Effector CD8-positive, alpha-beta T cell (primary cell): ENCODE measurements around the gene ELMOD1.
A peak's percentile ranks its signal among the peaks of the same experiment; 100 is the strongest.
"Not testable (repeated sequence)": the region's sequence is repeated elsewhere in the genome, so short reads cannot be mapped to it uniquely, and the experiment has no call there.

Experiments
- DNase-seq: peaks from one replicate; lab custom pipeline; 2025; lab: John Stamatoyannopoulos, UW
- total RNA-seq, 4 experiments: gene quantifications; one replicate each; lab custom pipeline; 2026; lab: John Stamatoyannopoulos, UW

The ELMOD1 gene
- 0 to 0.61 (median 0.22) reads per million in 4 experiments for total RNA-seq

DNA sequence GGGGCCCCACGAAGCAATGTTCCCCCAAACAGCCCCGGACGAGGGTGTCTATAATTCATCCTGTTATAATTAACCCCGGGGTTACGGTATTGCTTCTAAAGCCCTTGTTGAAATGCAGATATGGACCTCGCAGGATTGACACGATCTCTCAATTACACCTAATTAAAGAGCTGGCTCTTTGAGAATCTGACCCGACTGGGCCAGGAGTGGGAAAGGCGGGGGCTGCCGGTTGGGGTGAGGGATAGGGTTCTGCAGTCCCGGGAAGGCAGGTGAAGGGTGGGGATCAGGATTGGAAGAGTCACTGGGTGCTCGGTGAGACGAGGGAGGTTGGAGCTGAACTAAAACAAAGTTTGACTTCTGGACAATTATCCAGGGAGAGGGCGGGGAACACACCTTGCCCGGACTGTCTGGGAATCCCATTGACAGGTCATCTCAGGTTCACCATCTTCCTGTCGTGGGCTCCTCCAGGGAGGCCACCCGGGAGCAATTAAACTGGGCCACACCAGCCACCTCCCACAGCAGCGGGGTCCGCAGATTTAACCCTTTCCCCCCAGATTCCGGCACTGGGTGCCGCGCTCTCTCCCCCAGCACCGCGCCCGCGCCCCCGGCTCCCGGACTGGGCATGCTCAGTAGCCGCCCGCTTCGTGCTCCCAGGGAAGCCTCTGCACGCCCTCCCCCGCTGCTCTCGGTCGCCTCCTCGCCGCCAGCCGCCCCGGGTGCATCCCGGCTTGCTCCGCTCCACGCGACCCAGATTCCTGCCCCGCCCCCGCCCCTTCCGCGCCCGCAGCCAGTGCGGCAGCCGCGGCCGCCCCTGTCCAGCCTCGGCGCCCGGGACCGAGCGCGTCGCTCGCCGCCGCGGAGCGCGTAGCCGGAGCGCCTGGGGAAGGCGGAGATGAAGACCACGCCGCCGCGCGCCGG is at the start of gene ELMOD1:
TSS of gene ELMOD1 (plus strand) at position 688 of the 918 bp plus-strand sequence. CDS start 27,043 bp downstream, outside the sequence.
- no peak for DNase-seq

DNA sequence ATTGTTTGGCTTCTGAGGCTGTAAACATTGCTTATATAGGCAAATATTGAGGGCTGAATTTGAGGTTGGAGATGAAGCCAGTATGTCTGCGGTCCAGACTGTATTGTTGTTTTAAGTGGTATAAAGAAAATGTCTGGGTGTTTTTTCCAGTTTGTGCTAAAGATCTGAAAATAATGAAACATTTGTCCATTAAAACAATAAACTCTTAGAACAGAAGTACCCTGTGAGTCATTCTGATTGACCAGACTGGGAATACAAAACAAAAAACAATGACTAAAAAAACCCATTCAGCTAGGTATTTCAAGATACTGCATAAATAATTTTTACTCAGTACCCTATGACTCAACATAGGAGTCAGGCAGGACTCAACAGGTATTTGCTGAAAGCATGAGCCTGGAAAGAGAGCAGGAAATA is 45.8 kb upstream of the ELMOD1 start:
- no peak for DNase-seq

DNA sequence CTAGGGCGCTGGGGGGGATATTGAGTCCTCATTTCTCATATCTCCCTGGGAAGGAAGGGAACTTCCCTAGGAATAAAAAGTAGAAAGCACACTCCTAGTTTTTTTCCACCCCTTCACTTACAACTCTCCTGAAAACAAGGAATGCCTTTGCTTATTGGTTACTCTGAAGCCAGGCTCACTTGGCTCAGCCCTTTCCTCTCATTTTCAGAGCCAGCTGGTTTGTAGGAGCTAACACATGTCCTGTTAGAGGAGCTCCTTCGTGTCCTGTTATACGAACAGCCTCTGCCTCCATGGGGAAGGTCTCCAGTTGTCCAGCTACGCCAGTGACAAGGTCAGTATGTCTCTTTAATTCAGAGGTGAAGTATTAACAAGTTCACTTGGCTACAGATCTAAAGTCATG is 43.0 kb upstream of the ELMOD1 start:
- no peak for DNase-seq

DNA sequence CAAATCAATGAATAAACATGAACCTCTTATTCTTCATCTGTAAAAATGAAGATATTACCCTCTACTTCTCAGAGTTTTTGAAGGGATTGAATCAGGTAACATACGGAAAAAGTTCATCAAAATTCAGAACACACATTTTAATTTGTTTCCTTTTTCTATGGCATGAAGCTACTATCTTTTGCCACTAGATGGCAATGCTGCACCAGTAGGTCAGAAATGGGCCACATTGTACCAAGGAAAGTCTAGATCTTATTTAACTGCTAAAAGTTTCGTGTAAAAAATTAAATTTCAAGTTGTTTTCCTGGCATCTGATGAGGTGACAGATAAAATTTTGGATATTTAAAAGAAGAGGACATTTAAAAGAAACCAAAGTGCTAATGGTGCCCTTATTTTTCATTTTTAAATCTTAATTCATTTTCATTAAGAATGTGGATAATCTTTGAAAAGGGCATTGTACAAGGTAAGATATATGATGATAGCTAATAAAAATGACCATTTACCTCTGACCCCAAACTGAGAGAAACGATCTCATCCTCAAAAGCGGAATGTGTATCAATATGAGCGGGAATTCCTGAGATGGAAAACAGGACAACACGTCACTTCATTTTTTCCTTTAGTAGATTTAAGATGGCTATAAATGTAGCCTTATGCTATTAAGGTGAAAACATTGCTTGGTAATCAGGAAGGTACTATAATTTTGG is 41.5 kb upstream of the ELMOD1 start:
- no peak for DNase-seq

DNA sequence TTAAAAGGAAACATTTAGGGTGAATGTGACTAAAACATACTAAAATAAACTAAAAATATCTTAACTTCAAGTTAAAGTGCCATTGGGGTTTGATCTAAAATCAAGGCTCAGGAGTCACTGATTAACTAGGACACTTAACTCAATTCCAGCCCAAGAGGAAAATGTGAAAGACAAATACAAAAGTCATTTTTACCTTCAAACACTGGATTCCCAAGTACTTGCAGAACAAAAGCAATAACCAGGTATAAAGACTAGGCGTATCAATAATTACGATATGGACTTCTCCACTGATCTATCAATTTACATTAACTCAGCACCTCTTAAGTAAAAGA is 41.0 kb upstream of the ELMOD1 start:
- no peak for DNase-seq

DNA sequence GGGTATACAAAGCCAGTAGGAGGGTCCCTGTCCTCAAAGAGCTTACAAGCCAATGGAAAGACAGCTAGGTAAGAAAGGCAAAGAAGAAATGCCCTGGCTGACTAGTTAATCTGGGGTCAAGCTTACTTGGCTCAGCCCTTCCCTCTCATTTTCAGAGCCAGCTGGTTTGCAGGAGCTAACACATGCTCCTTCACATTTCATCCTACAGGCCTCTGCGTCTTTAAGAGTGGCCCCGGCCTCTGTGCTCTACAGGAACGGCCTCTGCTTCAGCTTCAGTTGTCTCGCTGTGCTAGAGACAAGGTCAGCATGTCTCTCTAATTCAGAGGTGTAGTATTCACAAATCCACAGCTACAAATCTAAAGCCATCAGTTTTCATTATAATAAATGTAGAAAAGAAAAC is 40.6 kb upstream of the ELMOD1 start:
- no peak for DNase-seq

DNA sequence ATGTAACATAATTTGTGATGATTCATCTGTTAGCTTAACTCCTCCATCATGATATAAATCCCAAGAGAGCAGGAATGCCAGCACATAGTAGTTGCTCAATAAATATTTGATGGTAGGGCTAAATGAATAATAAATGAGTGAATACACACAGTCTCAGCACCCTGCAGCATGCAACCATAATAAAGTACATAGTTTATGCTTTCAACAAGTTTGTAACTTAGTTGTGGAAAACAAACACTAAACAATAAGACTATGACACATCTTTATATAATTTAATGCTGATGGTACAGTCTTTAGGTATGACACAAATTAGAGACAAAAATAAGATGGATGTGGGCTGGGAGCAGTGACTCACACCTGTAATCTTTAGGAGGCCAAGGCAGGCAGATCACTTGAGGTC is 29.3 kb upstream of the ELMOD1 start:
- no peak for DNase-seq

DNA sequence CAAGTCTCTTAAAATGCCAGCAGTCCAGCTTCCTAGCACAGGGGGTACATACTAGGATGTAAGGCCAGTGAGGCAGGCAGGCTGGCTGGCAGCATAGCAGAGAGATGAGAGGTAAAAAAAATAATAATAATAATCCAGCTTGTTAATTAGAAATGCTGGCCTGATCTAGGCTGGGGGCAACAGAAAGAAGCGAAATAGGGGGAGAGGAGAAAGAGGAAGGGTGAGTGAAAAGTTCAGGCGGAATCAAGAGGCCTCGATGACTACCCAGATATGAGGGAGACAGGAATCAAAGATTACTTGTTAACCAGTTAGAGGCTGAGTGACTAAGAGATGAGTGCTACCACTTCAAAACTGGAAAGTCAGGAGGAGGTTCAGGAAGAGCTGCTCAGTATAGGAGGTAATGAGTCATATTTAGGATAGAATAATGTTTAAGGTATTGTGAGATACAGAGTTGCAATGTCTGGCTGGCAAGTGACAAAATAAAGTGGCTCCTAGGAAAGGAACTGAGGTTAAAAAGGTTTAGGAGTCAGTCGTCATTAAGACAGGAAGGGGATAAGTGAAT is 28.2 kb upstream of the ELMOD1 start:
- DNase-seq: no peak

DNA sequence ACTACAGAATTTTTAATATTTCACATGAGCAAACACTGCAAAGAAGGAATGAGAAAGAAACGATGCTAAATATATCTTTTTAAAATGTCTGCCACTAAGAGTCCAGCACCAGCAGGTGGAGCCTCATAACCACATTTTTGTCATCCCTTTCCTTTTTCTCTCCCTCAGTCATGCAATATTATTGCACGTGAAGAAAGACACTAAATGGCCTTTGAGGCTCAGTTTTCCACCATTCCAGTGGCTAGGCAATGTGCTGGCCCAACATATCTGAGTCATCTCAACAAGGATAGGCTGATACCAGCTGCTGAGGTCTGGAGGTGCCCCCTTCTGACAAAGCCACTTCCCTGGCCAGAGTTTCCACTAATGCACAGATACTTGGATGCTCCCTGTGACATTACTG is 27.2 kb upstream of the ELMOD1 start:
- no peak for DNase-seq

DNA sequence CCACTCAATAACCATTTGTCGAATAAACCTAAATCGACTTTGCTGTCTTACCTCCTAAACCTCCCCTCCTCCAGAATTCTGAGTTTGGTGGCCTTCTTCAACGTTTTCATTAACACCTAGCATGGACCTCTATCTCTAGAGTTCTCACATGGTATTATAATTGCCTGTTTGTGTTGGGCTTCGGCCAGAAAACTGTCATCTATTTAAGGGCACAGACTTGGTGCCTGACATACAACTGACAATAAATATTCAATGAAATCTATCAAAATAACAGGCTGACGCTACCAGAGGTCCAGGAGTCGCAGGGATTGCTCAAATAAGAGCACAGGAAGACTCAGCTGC is 26.1 kb upstream of the ELMOD1 start:
- DNase-seq: no peak

DNA sequence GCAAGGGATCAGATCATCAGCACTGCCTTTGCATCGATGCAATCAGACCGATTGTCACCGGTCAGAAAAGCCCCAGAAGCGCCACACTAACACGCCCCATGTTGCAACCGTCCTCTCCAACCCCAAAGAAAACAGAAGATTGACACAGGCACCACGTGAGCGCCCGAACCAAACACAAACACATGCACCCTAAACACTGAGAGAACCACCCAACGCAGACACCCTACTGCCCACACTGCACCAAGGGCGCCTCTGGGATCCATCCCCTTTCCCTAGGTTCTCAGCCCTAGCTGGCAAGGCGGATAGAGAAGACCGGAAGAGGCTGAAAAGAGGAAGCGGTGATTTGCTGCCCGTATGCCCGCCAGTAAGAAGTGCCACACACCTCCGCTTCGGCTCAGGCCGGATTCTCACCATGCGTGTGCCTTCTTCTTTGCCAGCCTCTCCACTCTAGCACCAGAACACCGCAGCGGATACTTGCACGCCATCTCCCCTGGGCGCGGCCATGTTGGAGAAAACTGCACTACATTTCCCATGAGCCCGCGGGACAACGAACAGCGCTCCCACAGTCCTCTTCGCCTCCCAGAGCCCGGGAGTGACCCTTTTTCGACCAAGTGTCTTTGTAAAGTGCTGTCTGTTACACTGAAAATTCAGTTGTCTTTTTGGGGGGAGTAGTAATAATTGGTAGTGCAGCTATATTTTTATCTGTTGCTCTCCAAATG is 25.6 kb upstream of the ELMOD1 start, which contains the start of gene ALKBH8:
TSS of gene ALKBH8 (minus strand) at position 517 of the 719 bp plus-strand sequence. CDS start 4,842 bp downstream, outside the sequence.
- DNase-seq: peak; percentile 56

DNA sequence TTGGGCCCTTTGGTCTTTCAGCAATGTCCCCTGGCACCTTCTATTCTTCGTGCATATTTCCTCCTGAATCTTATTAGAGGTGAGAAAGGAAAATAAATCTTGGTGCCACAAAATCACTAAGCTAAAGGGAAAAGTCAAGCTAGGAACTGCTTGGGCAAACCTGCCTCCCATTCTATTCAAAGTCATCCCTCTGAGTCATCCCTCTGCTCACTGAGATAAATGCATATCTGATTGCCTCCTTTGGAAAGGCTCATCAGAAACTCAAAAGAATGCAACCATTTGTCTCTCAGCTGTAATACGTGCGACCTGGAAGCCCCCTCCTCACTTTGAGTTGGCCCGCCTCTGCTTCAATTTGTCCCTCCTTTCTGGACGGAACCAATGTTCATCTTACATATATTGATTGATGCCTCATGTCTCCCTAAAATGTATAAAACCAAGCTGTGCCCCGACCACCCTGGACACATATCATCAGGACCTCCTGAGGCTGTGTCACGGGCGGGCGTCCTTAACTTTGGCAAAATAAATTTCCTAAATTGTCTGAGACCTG is 24.9 kb upstream of the ELMOD1 start:
- not testable (repeated sequence) for DNase-seq

DNA sequence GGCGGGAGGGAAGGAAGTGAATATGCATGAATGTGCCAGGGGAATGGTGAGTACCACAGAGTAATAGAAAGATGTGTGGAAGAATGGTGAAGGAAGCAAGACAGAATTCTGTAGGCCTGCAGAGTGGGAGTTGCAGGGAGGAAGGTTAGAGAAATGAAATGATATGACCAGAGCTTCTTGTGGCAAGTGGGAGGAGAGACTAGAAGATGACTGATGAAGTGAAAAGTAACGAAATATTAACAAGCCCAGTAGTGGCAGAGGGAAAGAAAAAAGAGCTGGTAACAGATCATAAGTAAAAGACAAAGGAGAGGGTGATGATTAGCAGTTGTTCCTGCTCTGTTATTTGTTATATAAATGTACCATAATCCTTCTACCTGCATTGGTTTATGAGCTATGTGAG is 24.4 kb upstream of the ELMOD1 start:
- DNase-seq: no peak

DNA sequence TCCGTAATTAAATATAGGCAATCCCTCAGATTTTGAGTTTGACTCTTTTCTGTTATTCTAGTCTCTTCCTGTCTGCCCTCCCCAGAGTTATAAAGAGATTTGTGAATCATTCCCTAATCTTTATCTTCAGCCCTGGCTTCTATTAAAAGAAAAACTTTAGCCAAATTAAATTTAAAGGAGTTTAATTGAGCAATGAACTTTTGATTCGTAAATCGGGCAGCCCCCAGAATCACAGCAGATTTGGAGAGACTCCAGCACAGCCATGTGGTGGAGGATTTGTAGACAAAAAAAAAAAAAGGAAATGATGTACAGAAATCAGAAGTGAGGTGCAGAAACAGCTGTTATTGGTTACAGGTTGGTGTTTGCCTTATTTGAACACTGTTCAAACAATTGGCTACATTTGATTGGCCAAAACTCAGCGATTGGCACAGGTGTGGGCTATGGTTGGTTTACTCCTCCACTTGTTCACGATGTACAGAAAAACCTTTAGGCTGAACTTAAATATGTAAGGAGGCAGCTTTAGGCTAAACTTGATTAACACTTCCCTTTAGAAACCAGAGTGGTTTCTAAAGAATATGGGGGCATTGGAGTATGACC is 23.1 kb upstream of the ELMOD1 start:
- DNase-seq: no peak

DNA sequence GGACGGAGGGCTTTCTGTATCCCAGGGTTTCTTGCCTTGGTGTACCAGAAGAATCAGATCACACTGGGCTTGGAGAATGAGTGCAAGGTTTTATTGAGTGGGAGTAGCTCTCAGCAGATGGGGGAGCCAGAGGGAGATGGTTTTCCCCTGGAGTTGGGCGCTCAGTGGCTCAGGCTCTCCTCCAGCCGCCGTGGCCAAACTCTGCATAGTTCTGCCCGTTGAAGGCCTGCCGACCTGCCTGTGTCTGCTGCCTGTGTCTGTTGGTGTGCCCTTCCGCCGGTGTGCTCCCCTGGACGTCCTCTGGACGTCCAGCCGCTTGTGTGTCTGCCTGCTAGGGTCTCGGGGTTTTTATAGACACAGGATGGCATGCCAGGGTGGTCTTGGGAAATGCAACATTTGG is 20.9 kb upstream of the ELMOD1 start:
- no peak for DNase-seq

DNA sequence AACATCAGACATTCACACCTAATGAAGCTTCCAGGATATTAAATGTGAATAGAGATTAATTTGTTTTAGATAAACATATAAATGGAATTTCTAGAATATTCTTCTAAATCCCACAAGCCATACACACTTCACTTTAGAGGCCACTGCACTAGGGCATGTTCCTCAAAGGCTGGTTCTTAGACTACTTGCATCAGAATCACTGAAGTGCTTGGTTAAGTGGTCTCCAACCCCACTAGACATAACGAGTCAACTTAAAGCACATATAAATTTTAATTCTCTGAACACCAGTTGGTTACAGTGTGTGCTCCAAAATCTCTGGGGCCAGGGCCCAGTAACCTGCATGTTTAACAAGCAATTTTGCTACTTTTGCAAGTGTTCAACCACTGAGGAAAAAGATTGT is 17.5 kb upstream of the ELMOD1 start:
- DNase-seq: no peak

DNA sequence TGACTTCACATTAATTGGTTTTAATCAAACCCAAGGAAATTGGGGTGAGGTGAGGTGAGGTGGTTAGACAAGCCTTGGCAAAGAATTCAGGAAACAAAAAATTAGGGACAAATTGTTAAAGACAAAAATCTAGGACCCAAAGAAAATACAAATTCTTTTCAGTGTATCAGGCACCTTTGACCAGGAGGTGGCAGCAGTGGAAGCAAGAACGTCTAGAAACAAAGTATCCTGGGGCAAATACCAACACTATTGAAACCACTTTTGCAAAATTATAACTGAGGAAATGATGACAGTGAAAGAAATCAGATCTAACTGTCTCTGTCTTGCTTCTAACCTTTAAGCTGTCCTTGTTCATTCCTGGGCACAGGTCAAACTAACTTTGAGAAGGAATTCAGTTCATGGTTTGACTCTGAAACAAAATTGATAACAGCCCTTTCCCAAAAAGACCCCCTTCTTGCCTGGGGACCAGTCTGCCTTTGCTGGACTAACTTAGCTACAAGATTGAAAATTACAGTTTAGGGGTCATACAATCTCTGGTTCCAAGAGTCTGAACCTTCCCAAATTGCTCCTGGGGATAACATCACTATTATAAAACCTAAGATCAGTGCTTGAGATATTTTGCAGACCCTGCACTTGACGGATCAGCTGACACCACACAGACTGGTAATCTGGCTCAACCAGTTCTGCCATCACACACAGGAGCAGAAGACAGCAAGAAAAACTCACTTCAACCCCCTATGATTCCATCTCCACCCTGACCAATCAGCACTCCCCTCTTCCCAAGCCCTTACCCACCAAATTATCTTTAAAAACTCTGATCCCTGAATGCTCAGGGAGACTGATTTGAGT is 14.2 kb upstream of the ELMOD1 start:
- DNase-seq: peak; percentile 19

DNA sequence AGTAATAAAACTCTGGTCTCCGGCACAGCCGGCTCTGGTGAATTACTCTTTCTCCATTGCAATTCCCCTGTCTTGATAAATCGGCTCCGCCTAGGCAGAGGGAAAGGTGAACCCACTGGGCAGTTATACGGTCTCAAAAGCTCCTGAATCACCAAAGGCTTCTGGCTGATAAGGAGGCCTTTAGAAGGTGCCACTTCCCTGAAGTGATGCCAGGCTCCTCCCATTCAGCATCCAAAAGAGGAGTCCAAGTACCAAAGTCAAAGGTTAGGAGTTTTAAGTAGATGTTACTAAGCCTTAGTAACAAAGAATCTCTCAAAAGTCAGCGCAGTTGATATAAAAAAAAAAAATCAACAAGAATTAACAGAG is 13.6 kb upstream of the ELMOD1 start:
- DNase-seq: no peak

DNA sequence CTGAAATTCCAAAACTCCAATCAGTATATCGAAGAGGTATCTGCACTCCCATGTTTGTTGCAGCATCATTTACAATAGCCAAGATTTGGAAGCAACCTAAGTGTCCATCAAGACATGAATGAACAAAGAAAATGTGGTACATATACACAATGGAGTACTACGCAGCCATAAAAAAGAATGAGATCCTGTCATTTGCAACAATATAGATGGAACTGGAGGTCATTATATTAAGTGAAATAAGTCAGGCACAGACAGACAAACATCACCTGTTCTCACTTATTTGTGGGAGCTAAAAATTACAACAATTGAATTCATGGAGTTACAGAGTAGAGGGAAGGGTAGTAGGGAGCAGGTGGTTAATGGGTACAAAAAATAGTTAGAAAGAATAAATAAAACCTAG is 11.8 kb upstream of the ELMOD1 start:
- DNase-seq: not testable (repeated sequence)

DNA sequence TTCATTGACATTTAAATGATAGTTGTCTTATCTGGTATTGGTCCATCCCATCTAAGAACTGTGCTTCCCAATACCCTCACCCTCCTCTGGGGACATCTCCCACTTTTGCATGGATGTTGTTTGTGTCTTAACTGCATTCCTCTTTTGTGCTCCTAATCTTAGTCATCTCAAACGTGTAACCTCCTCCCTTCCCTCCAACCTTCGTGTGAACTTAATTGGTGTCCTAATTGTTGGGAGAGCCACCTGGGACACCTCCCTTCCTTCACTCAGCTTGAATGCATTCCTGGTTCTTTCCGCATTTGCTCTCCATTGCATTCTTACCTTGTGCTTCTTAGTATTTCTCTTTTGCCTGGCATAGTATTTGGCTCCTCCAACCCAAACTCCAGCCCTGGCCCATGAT is 9.8 kb upstream of the ELMOD1 start:
- no peak for DNase-seq
